WERI-Rb-1 (cell line): ENCODE results near the gene STAT5B.

Experiments used
- DNase-seq: peaks from one replicate; pipeline ENCODE4 v3.0.0-alpha.2; 2020
- H3K27ac ChIP-seq: fragments of 250-450 bp; sonication (Bioruptor Pico); 2 replicates; pipeline ENCODE4 v1.5.1; 2020; ENCODE audit warnings: mild to moderate bottlenecking, moderate library complexity
- H3K27me3 ChIP-seq: fragments of 250-450 bp; sonication (Bioruptor Pico); 2 replicates; pipeline ENCODE4 v1.5.1; 2021; ENCODE audit warnings: mild to moderate bottlenecking, low read depth, moderate library complexity; ENCODE audit not compliant: insufficient read depth, severe bottlenecking
- H3K36me3 ChIP-seq: fragments of 250-450 bp; sonication (Bioruptor Pico); 2 replicates; pipeline ENCODE4 v1.5.1; 2020; ENCODE audit warnings: mild to moderate bottlenecking, moderate library complexity
- H3K4me3 ChIP-seq: 2 replicates; pipeline ENCODE4 v1.5.1; 2011; ENCODE audit warnings: low read depth, mild to moderate bottlenecking, control low read depth, low read length
- H3K9me3 ChIP-seq: fragments of 250-450 bp; sonication (Bioruptor Pico); 2 replicates; pipeline ENCODE4 v1.5.1; 2021; ENCODE audit warnings: mild to moderate bottlenecking, moderate library complexity; ENCODE audit not compliant: severe bottlenecking
- TF ChIP-seq, protein P1 (sequence below): IDR thresholded peaks from 2 replicates; pipeline ENCODE4 v1.5.1; 2011; ENCODE audit warnings: low read depth, mild to moderate bottlenecking, control low read depth, inconsistent platforms, low read length

The STAT5B gene

DNA sequence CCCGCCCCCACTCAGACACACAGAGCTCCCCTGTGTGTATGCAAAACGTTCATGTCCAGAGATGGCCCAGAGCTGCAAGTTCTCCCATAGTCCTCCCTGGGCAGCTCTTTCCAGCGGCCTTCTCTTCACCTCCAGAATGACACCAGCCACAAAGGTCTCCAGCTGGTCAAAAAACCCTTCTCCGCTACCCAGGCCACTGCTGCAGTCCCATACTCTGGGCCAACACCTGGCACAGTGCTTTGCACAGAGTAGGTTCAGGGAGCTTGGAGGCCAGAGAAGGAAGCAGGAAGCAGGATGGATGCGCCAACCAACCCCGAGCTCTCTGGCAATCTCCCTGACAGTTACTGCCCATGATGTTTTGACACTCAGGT lies 1.1 kb upstream of the STAT5B start:
- no peak for DNase-seq
- TF ChIP-seq, protein P1, sequence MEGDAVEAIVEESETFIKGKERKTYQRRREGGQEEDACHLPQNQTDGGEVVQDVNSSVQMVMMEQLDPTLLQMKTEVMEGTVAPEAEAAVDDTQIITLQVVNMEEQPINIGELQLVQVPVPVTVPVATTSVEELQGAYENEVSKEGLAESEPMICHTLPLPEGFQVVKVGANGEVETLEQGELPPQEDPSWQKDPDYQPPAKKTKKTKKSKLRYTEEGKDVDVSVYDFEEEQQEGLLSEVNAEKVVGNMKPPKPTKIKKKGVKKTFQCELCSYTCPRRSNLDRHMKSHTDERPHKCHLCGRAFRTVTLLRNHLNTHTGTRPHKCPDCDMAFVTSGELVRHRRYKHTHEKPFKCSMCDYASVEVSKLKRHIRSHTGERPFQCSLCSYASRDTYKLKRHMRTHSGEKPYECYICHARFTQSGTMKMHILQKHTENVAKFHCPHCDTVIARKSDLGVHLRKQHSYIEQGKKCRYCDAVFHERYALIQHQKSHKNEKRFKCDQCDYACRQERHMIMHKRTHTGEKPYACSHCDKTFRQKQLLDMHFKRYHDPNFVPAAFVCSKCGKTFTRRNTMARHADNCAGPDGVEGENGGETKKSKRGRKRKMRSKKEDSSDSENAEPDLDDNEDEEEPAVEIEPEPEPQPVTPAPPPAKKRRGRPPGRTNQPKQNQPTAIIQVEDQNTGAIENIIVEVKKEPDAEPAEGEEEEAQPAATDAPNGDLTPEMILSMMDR, result no peak
- no peak overlapping the region for H3K27ac ChIP-seq

GRCh38 chr17:42276609-42277341 lies 584 bp upstream of the STAT5B start:
- Histone ChIP-seq H3K27ac (peak overlapping the region; percentile 77), H3K9me3 (no peaks in the 10 kb centered on the region), H3K27me3 (no peaks in the 10 kb centered on the region), H3K36me3 (no peaks in the 10 kb centered on the region), H3K4me3 (peak overlapping the region; percentile 82)
- peak; percentile 48 for DNase-seq
- TF ChIP-seq, protein P1, result no peak

More for the DNA sequence above, 1.1 kb upstream of the STAT5B start:
- no peaks in the 10 kb centered on the region for H3K36me3 ChIP-seq
- H3K4me3 ChIP-seq, result no peak overlapping the region
- H3K27me3 ChIP-seq, result no peaks in the 10 kb centered on the region
- H3K9me3 ChIP-seq, result no peaks in the 10 kb centered on the region

DNA sequence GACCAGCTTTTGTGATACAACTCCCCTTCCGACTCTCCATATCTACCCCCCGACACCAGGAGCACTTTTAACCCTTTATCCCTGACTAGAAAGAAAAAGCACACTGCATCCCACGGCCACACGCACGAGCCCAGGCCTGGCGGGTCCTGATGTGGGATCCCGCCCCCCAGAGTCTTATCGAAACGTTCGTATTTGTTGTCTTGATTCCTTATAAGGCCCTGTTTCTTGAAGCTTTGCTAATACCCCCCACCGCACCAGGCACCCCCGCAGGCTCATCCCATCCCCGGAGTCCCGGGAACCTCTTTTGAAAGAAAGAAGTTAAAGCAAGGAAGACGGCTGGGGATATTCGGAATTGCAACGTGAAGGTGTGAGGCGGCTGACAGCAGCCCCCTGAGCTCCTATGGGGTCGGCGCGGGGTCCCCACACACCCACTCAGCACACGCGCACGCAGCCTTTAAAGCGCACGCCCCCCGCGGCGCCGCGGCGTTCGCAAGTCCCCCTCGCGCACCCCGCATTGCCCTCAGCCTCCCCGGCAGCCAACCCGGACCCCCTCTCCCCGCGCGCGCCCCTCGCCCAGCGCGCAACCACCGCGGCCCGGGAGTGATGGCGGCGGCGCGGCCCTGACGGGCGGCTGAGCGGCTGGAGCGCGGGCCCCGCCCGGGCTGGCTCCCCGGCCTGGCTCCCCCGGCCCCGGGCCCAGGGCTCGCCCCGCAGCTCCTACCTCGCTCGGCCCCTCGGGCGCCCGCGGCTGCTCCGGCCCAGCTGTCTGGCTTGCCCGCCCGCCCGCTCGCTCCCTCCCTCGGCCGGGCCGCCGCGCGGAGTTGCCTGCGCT lies 448 bp downstream of the STAT5B start:
- H3K27ac ChIP-seq, result peak overlapping the region; percentile 67
- H3K9me3 ChIP-seq, result no peaks in the 10 kb centered on the region
- TF ChIP-seq, protein P1, result no peak
- no peaks in the 10 kb centered on the region for H3K27me3 ChIP-seq
- peak; percentile 38 for DNase-seq
- no peaks in the 10 kb centered on the region for H3K36me3 ChIP-seq
- peak overlapping the region; percentile 82 for H3K4me3 ChIP-seq

- peak overlapping the region; percentile 82 for H3K4me3 ChIP-seq
- DNase-seq, result no peak
- no peaks in the 10 kb centered on the region for H3K27me3 ChIP-seq
- H3K27ac ChIP-seq, result peak overlapping the region; percentile 67; the same call in 1 of the 2 replicates
- TF ChIP-seq, protein P1, result no peak
- no peaks in the 10 kb centered on the region for H3K36me3 ChIP-seq
- H3K9me3 ChIP-seq, result no peaks in the 10 kb centered on the region
These were observed 1.2 kb downstream of the STAT5B start for GRCh38 chr17:42274812-42275526.

DNA sequence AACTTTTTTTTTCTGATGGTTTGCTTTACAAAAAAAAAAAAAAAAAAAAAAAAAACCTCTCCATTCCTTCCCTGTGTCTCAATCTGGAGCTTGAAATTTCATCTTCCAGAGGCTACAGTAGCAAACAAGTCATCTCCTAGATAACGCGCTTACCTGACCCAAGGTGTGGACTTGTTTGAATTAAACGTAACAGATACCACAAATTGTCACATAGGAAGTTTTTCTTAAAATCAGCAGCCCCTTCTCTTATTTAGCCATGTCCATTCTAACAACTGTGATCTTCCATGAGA lies 2.0 kb downstream of the STAT5B start:
- TF ChIP-seq, protein P1, result no peak
- DNase-seq, result no peak
- Histone ChIP-seq H3K27ac (no peak overlapping the region), H3K9me3 (no peaks in the 10 kb centered on the region), H3K4me3 (no peak overlapping the region), H3K27me3 (no peaks in the 10 kb centered on the region), H3K36me3 (no peaks in the 10 kb centered on the region)
